CMK (cell line): ENCODE measurements around the gene RBKS.
"Not testable (repeated sequence)": the region's sequence is repeated elsewhere in the genome, so short reads cannot be mapped to it uniquely, and the experiment has no call there.

ENCODE experiments used
- DNase-seq: peaks from one replicate; pipeline ENCODE4 v3.0.0-alpha.2; 2010; ENCODE audit warnings: low read depth

The RBKS gene

GRCh38 chr2:27870724-27871123 is 19.5 kb downstream of the RBKS start:
- DNase-seq = no peak

- DNase-seq = no peak
Measured at GRCh38 chr2:27869763-27870162, 20.4 kb downstream of the RBKS start.

- no peak for DNase-seq
Measured at GRCh38 chr2:27866237-27866636, 23.9 kb downstream of the RBKS start.

- not testable (repeated sequence) for DNase-seq
Measured at GRCh38 chr2:27863955-27864354, 26.2 kb downstream of the RBKS start.

- no peak for DNase-seq
Measured at GRCh38 chr2:27863146-27863545, 27.0 kb downstream of the RBKS start.

GRCh38 chr2:27860111-27860510 is 30.1 kb downstream of the RBKS start:
- DNase-seq = no peak

GRCh38 chr2:27857417-27858172 is 32.6 kb downstream of the RBKS start:
- DNase-seq = no peak

- no peak for DNase-seq
Measured at GRCh38 chr2:27856956-27857355, 33.2 kb downstream of the RBKS start.

- no peak for DNase-seq
Measured at GRCh38 chr2:27856386-27856785, 33.8 kb downstream of the RBKS start.

- DNase-seq = no peak
Measured at GRCh38 chr2:27855476-27855875, 34.7 kb downstream of the RBKS start.

- no peak for DNase-seq
Measured at GRCh38 chr2:27854229-27854862, 35.8 kb downstream of the RBKS start.

- DNase-seq = no peak
Measured at GRCh38 chr2:27852691-27853090, 37.5 kb downstream of the RBKS start.

- no peak for DNase-seq
Measured at GRCh38 chr2:27849558-27850205, 40.5 kb downstream of the RBKS start.

- DNase-seq = no peak
Measured at GRCh38 chr2:27847333-27847732, 42.9 kb downstream of the RBKS start.

- peak; percentile 20 for DNase-seq
Measured at GRCh38 chr2:27844821-27845255, 45.3 kb downstream of the RBKS start.

GRCh38 chr2:27843992-27844391 is 46.2 kb downstream of the RBKS start:
- no peak for DNase-seq

- no peak for DNase-seq
Measured at GRCh38 chr2:27842894-27843293, 47.3 kb downstream of the RBKS start.

GRCh38 chr2:27839022-27839618 is 51.1 kb downstream of the RBKS start:
- DNase-seq = no peak

GRCh38 chr2:27838502-27838901 is 51.7 kb downstream of the RBKS start:
- no peak for DNase-seq

GRCh38 chr2:27833931-27834330 is 56.3 kb downstream of the RBKS start:
- DNase-seq = no peak

- no peak for DNase-seq
Measured at GRCh38 chr2:27832396-27832795, 57.8 kb downstream of the RBKS start.

- no peak for DNase-seq
Measured at GRCh38 chr2:27831279-27832050, 58.7 kb downstream of the RBKS start.
